Stomach (tissue), 19 donors: ENCODE results near the gene ADH4. TPM values are rescaled to one million over a fixed set of nuclear protein-coding genes. Genes with fewer than 3 reads are reported as not detected.
"Not testable (repeated sequence)": the region's sequence is repeated elsewhere in the genome, so short reads cannot be mapped to it uniquely, and the experiment has no call there.

Source experiments
- DNase-seq, 2 donors: peaks; one replicate each; pipeline versions ENCODE4 v3.0.0 to v3.0.0-alpha.2; 2013 to 2019
- H3K27ac ChIP-seq, 5 donors: fragments of 200-600 bp in 4 of 5; sonication (generic) in 4 of 5; one replicate each; pipeline ENCODE4 v1.5.1; 2013 to 2019; ENCODE audit warnings: mild to moderate bottlenecking in 1 of 5, moderate library complexity in 1 of 5
- H3K27me3 ChIP-seq, 3 donors: fragments of 200-600 bp; sonication (generic); one replicate each; pipeline ENCODE4 v1.5.1; 2017 to 2019; ENCODE audit warnings: mixed run types in 1 of 3
- H3K36me3 ChIP-seq, 4 donors: fragments of 200-600 bp; sonication (generic); 1 replicate in 3 of 4; 2 replicates in 1 of 4; pipeline ENCODE4 v1.5.1; 2016 to 2019
- H3K4me1 ChIP-seq, 4 donors: fragments of 200-600 bp; sonication (generic); one replicate each; pipeline ENCODE4 v1.5.1; 2016 to 2019
- H3K4me3 ChIP-seq, 4 donors: fragments of 200-600 bp; sonication (generic) in 3 of 4; one replicate each; pipeline ENCODE4 v1.5.1; 2016 to 2019; ENCODE audit warnings: mild to moderate bottlenecking in 1 of 4
- H3K9me3 ChIP-seq, 4 donors: fragments of 200-600 bp; sonication (generic); one replicate each; pipeline ENCODE4 v1.5.1; 2016 to 2019
- EP300 ChIP-seq: sonication (generic); formaldehyde crosslinking; IDR thresholded peaks from one replicate; pipeline ENCODE4 v1.6.1; 2017; ENCODE audit warnings: antibody characterized with exemption
- POLR2A ChIP-seq, 4 donors: fragments of 450-650 bp; IDR thresholded peaks; one replicate each; pipeline ENCODE4 v1.6.1; 2016; ENCODE audit warnings: antibody characterized with exemption in 4 of 4, control low read depth in 2 of 4, mild to moderate bottlenecking in 1 of 4, moderate library complexity in 1 of 4
- POLR2AphosphoS5 ChIP-seq, 3 donors: sonication (generic); formaldehyde crosslinking; IDR thresholded peaks; one replicate each; pipeline ENCODE4 v1.6.1; 2016; ENCODE audit warnings: antibody characterized with exemption in 3 of 3
- WGBS, 5 donors: extraction: QIAGEN DNeasy Blood & Tissue Kit in 3 of 5; methylation state at CpG; one replicate each; pipeline versions ENCODE4 v1.1.5 to v1.1.7; 2013 to 2018; 5-methylcytosine and 5-hydroxymethylcytosine counted together
- intact Hi-C: fragments of 100-400 bp; cut with DNase I; formaldehyde crosslinking; loops from one replicate; pipeline ENCODE4 v1.15.1; 2023; ENCODE audit warnings: low total_unique reads
- long read RNA-seq, 10 donors: transcript quantifications; one replicate each; lab custom pipeline, GENCODE V29; 2026
- polyA plus RNA-seq, 3 donors: library from polyadenylated mRNA; stranded (reverse); fragments of 200-250 nt; gene quantifications; one replicate each; pipeline ENCODE4 v1.2.3, GENCODE V29; 2013
- total RNA-seq, 5 donors: library from RNA; depleted of rRNA; stranded (reverse); fragments of >200 nt; gene quantifications; one replicate each; pipeline versions ENCODE4 v1.1.0 to v1.2.3, GENCODE V29; 2014 to 2016
- TF ChIP-seq, protein P1 (sequence below), 7 experiments: fragments of 450-650 bp in 4 of 7; fragments of 200-600 bp in 3 of 7; sonication (generic) in 3 of 7; IDR thresholded peaks; one replicate each; pipeline ENCODE4 v1.5.1; 2016 to 2019; ENCODE audit warnings: antibody characterized with exemption in 7 of 7, control low read depth in 2 of 7, mild to moderate bottlenecking in 1 of 7
- donor health status: healthy with polysubstance abuse.
- donor health status: Bipolar disorder and iron deficiency.
- donor health status: healthy.

Gene ADH4
- total RNA-seq, result 1 to 10 TPM in 1 of 5 donors, not detected in 4; 1.8 TPM
- under 1 TPM in 2 of 3 donors, not detected in 1; 0.25 to 0.50 TPM for polyA plus RNA-seq
- long read RNA-seq, donor 1, result 0 reads
- long read RNA-seq, donor 2, result 0 reads
- long read RNA-seq, donor 3, result 0 reads
- long read RNA-seq, donor 4, result 0 reads
- long read RNA-seq, donor 5, result 0 reads
- long read RNA-seq, donor 6, result 0 reads
- long read RNA-seq, donor 7, result 0 reads
- long read RNA-seq, donor 8, result 0 reads
- long read RNA-seq, donor 9, result 0 reads
- long read RNA-seq, donor 10, result 0 reads

DNA sequence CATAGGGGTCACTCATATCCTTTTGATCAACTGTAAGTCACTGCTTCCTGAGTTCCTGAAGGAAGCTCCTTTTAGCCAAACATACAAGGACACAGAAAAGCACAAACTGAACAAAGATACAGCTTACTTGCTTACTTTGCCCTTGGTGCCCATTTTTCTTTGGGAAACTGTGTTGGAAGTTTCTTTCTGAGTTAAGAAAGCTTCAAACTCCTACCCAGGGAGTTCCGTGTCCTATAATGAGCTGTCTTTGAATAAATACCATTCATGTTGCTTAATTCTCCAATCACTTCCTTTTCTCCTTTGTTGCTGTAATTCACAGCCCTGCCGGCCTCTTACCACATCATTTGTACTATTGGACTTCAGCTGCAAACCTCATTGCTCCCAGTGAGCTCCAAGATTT is at the start of gene ADH4:
Gene ADH4, minus strand, starts transcription at position 228 of the 400 bp plus-strand sequence. Its CDS starts 75 bp downstream, at position 153.
- Histone ChIP-seq H3K27me3 (no peaks in the 10 kb centered on the region), H3K4me3 (no peak within 1 kb of the TSS), H3K4me1 (no peaks in the 10 kb centered on the region), H3K27ac (peak within 1 kb of the TSS in 1 of 5 donors; percentile 20), H3K36me3 (no peaks in the 10 kb centered on the region), H3K9me3 (no peaks in the 10 kb centered on the region)
- TF ChIP-seq, protein P1, sequence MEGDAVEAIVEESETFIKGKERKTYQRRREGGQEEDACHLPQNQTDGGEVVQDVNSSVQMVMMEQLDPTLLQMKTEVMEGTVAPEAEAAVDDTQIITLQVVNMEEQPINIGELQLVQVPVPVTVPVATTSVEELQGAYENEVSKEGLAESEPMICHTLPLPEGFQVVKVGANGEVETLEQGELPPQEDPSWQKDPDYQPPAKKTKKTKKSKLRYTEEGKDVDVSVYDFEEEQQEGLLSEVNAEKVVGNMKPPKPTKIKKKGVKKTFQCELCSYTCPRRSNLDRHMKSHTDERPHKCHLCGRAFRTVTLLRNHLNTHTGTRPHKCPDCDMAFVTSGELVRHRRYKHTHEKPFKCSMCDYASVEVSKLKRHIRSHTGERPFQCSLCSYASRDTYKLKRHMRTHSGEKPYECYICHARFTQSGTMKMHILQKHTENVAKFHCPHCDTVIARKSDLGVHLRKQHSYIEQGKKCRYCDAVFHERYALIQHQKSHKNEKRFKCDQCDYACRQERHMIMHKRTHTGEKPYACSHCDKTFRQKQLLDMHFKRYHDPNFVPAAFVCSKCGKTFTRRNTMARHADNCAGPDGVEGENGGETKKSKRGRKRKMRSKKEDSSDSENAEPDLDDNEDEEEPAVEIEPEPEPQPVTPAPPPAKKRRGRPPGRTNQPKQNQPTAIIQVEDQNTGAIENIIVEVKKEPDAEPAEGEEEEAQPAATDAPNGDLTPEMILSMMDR (IDR thresholded peaks at IDR 0.05), result no peak
- TF ChIP-seq EP300, result no peak
- no peak for TF ChIP-seq POLR2A (IDR thresholded peaks at IDR 0.05)
- TF ChIP-seq POLR2AphosphoS5 (IDR thresholded peaks at IDR 0.05), result no peak
- DNase-seq, result peak in 1 of 2 donors; percentile 32
- intact Hi-C loops, result no loop called here
- 33 to 61% (median 41%) methylated on average over 2 of the region's 2 CpGs for WGBS, 5 donors

DNA sequence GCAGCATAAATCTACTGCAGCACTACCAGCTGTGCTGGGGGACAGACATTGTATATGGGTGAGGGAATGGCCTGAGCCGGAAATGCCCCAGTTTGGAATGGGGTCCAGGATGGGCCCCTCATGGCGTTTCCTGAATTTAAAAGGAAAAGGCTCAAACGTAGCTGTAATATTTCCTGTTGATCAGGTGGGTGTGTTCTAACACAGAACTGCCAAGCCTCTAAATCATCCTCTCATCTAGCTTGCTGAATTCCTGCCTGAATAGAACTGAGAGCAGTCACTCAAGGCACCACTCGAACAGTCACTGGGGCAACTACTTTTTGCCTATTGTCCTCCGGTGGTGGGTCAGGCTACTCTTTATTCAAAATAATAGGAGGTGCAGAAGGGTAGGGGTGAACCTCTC is 46.2 kb upstream of the ADH4 start:
- Histone ChIP-seq H3K27ac (no peak overlapping the region), H3K4me3 (no peak overlapping the region)
- TF ChIP-seq POLR2A (IDR thresholded peaks at IDR 0.05) (no peak), EP300 (no peak), POLR2AphosphoS5 (IDR thresholded peaks at IDR 0.05) (no peak)
- TF ChIP-seq, protein P1 (IDR thresholded peaks at IDR 0.05), result no peak

DNA sequence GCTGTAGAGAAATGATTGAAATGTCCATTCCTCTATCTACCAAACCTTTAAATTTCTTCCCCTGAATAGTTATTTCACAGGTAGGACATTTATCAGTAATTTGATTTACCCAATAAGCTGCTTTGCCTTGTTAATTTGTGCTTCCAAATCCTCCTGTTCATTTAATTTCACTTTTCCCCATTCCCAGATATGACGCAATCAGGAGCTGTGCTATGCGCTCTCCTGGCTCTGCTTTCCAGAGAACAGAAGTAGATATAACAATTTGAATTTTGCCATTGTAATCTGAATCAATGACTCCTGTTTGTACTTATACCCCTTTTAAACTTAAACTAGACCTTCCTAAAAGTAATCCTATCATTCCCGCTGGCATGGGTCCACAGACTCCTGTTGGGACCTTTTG is 45.8 kb upstream of the ADH4 start:
- intact Hi-C loops, H3K27ac ChIP-seq, H3K36me3 ChIP-seq, H3K4me3 ChIP-seq, DNase-seq, H3K4me1 ChIP-seq, H3K27me3 ChIP-seq: not testable (repeated sequence)
- H3K9me3 ChIP-seq, result peaks cover 0 to 27% (median 3%) of the 10 kb centered on the region in 4 donors
- WGBS, 5 donors, result 89 to 94% (median 92%) methylated on average over 3 of the region's 3 CpGs

More for the DNA sequence above, 46.2 kb upstream of the ADH4 start:
- 74 to 87% (median 85%) methylated on average over 5 of the region's 5 CpGs for WGBS, 5 donors
- DNase-seq, result no peak
- Histone ChIP-seq H3K27me3 (no peaks in the 10 kb centered on the region), H3K9me3 (peaks cover 0 to 27% (median 3%) of the 10 kb centered on the region in 4 donors), H3K36me3 (no peaks in the 10 kb centered on the region), H3K4me1 (no peaks in the 10 kb centered on the region)
- intact Hi-C loops, result no loop called here

DNA sequence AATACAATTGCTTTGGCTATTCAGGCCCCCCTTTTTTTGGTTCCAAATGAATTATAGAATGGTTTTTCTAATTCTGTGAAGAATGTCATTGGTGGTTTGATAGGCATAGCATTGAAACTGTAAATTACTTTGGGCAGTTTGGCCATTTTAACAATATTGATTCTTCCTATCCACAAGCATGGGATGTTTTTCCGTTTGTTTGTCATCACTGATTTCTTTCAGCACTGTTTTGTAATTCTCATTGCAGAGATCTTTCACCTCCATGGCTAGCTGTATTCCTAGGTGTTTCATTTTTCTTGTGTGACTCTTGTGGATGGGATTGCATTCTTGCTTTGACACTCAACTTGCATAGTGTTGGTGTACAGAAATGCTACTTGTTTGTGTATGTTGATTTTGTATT is 41.9 kb upstream of the ADH4 start:
- H3K4me1 ChIP-seq, result no peaks in the 10 kb centered on the region
- H3K27ac ChIP-seq, result no peak overlapping the region
- H3K36me3 ChIP-seq, result no peaks in the 10 kb centered on the region
- no peaks in the 10 kb centered on the region for H3K27me3 ChIP-seq
- H3K4me3 ChIP-seq, result no peak overlapping the region
- peaks cover 0 to 18% (median 0%) of the 10 kb centered on the region in 4 donors for H3K9me3 ChIP-seq
- intact Hi-C loops, result no loop called here
- DNase-seq, result no peak
- TF ChIP-seq, protein P1 (IDR thresholded peaks at IDR 0.05), result no peak
- 81 to 90% (median 88%) methylated on average over 1 of the region's 1 CpG for WGBS, 5 donors

DNA sequence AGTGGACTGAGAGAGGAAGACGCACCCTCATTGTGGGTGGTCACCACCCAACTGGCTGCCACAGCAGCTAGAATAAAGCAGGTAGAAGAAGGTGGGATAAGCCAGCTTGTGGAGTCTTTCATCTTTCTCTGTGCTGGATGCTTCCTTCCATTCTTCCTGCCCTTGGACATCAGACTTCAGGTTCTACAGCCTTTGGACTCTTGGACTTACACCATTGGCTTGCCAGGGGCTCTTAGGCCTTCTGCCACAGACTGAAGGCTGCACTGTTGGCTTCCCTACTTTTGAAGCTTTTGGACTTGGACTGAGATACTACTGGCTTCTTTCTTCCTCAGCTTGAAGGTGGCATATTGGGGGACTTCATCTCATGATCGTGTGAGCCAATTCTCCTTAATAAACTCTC is 41.5 kb upstream of the ADH4 start:
- H3K27me3 ChIP-seq, result no peaks in the 10 kb centered on the region
- intact Hi-C loops, result no loop called here
- WGBS, 5 donors, result 87 to 97% (median 93%) methylated on average over 2 of the region's 2 CpGs
- H3K4me3 ChIP-seq, result no peak overlapping the region
- no peak for DNase-seq
- peaks cover 0 to 14% (median 0%) of the 10 kb centered on the region in 4 donors for H3K9me3 ChIP-seq
- peaks cover 0 to 4% (median 0%) of the 10 kb centered on the region in 4 donors for H3K4me1 ChIP-seq
- H3K36me3 ChIP-seq, result no peaks in the 10 kb centered on the region
- TF ChIP-seq POLR2A (IDR thresholded peaks at IDR 0.05), result no peak
- no peak for TF ChIP-seq EP300
- no peak for TF ChIP-seq POLR2AphosphoS5 (IDR thresholded peaks at IDR 0.05)
- H3K27ac ChIP-seq, result no peak overlapping the region
